ENCODE measurements around the gene CARD19. TPM values are rescaled to one million over a fixed set of nuclear protein-coding genes. Genes with fewer than 3 reads are reported as not detected.
A peak's percentile ranks its signal among the peaks of the same experiment; 100 is the strongest.

The CARD19 gene
- total RNA-seq, 1 experiment from 2014 or later: 54.5 TPM

- no peak for TF ChIP-seq TCF7L2 (IDR thresholded peaks at IDR 0.05; ENCODE audit: borderline replicate concordance, extremely low read depth, insufficient read depth, insufficient read length)
- no peak for TF ChIP-seq ZFX (IDR thresholded peaks at IDR 0.05)
- TF ChIP-seq JUND (IDR thresholded peaks at IDR 0.05): no peak
- TF ChIP-seq EZH2phosphoT487 (IDR thresholded peaks at IDR 0.05; ENCODE audit: borderline replicate concordance): no peak
- no peak for TF ChIP-seq CBX3 (IDR thresholded peaks at IDR 0.05; ENCODE audit: low read depth)
- TF ChIP-seq EZH2 (IDR thresholded peaks at IDR 0.05): no peak
- TF ChIP-seq, protein P1, sequence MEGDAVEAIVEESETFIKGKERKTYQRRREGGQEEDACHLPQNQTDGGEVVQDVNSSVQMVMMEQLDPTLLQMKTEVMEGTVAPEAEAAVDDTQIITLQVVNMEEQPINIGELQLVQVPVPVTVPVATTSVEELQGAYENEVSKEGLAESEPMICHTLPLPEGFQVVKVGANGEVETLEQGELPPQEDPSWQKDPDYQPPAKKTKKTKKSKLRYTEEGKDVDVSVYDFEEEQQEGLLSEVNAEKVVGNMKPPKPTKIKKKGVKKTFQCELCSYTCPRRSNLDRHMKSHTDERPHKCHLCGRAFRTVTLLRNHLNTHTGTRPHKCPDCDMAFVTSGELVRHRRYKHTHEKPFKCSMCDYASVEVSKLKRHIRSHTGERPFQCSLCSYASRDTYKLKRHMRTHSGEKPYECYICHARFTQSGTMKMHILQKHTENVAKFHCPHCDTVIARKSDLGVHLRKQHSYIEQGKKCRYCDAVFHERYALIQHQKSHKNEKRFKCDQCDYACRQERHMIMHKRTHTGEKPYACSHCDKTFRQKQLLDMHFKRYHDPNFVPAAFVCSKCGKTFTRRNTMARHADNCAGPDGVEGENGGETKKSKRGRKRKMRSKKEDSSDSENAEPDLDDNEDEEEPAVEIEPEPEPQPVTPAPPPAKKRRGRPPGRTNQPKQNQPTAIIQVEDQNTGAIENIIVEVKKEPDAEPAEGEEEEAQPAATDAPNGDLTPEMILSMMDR (IDR thresholded peaks at IDR 0.05 in 2 of 3, conservative IDR thresholded peaks at IDR 0.05 in 1 of 3; ENCODE audit: borderline replicate concordance in 1 of 3, insufficient read depth in 1 of 3, low read depth in 2 of 3, low read length in 2 of 3): no peak
- TF ChIP-seq POLR2A (IDR thresholded peaks at IDR 0.05; ENCODE audit: borderline replicate concordance, extremely low read depth, insufficient read depth, insufficient read length): no peak
- TF ChIP-seq, protein P2, sequence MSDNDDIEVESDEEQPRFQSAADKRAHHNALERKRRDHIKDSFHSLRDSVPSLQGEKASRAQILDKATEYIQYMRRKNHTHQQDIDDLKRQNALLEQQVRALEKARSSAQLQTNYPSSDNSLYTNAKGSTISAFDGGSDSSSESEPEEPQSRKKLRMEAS (IDR thresholded peaks at IDR 0.05): no peak
- TF ChIP-seq SIN3A (IDR thresholded peaks at IDR 0.05; ENCODE audit: low read depth): no peak
- TF ChIP-seq, protein P3, sequence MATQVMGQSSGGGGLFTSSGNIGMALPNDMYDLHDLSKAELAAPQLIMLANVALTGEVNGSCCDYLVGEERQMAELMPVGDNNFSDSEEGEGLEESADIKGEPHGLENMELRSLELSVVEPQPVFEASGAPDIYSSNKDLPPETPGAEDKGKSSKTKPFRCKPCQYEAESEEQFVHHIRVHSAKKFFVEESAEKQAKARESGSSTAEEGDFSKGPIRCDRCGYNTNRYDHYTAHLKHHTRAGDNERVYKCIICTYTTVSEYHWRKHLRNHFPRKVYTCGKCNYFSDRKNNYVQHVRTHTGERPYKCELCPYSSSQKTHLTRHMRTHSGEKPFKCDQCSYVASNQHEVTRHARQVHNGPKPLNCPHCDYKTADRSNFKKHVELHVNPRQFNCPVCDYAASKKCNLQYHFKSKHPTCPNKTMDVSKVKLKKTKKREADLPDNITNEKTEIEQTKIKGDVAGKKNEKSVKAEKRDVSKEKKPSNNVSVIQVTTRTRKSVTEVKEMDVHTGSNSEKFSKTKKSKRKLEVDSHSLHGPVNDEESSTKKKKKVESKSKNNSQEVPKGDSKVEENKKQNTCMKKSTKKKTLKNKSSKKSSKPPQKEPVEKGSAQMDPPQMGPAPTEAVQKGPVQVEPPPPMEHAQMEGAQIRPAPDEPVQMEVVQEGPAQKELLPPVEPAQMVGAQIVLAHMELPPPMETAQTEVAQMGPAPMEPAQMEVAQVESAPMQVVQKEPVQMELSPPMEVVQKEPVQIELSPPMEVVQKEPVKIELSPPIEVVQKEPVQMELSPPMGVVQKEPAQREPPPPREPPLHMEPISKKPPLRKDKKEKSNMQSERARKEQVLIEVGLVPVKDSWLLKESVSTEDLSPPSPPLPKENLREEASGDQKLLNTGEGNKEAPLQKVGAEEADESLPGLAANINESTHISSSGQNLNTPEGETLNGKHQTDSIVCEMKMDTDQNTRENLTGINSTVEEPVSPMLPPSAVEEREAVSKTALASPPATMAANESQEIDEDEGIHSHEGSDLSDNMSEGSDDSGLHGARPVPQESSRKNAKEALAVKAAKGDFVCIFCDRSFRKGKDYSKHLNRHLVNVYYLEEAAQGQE (IDR thresholded peaks at IDR 0.05; ENCODE audit: low read depth): no peak
- TF ChIP-seq, protein P4, sequence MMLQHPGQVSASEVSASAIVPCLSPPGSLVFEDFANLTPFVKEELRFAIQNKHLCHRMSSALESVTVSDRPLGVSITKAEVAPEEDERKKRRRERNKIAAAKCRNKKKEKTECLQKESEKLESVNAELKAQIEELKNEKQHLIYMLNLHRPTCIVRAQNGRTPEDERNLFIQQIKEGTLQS (IDR thresholded peaks at IDR 0.05): no peak
- TF ChIP-seq EGR1 (IDR thresholded peaks at IDR 0.05; ENCODE audit: low read depth): no peak
- Histone ChIP-seq H3K36me3 (ENCODE audit: control insufficient read depth in 1 of 2, insufficient read depth in 2 of 2, low read length in 2 of 2) (no peaks in the 10 kb centered on the region), H3K27ac (ENCODE audit: low read depth, low read length) (no peak overlapping the region), H4K20me1 (ENCODE audit: insufficient read depth) (no peaks in the 10 kb centered on the region), H3K79me2 (ENCODE audit: insufficient read depth, low read length) (no peaks in the 10 kb centered on the region), H3K9me3 (ENCODE audit: control insufficient read depth in 1 of 2, insufficient read depth in 1 of 2, low read depth in 1 of 2, low read length in 2 of 2) (no peaks in the 10 kb centered on the region), H3K27me3 (ENCODE audit: insufficient read depth, low read length) (no peaks in the 10 kb centered on the region), H3K4me1 (ENCODE audit: control insufficient read depth in 1 of 2, insufficient read depth in 2 of 2, low read length in 2 of 2) (peaks cover 14 to 38% of the 10 kb centered on the region in 2 experiments), H3K4me2 (ENCODE audit: low read length) (peak overlapping the region; percentile 87), H3K9ac (ENCODE audit: low read length) (peak overlapping the region; percentile 68), H3K4me3 (replicated peaks in 1 of 2; ENCODE audit: low read depth in 1 of 2, low read length in 2 of 2) (no peak overlapping the region), H3K9me2 (ENCODE audit: insufficient read depth) (no peaks in the 10 kb centered on the region), H2AFZ (ENCODE audit: low read depth, low read length, poor library complexity, severe bottlenecking) (peak overlapping the region; percentile 61)
- BruUV-seq (replicated peaks): no TSS peak
- CTCF ChIA-PET: no interaction called here
- DNase-seq (ENCODE audit: low read depth, low spot score) (no peak), ATAC-seq (peak; percentile 27)
- POLR2A ChIA-PET: no interaction called here
- intact Hi-C loops (cut with micrococcal nuclease): no loop called here
- RAD21 ChIA-PET (ENCODE audit: low non-redundant PET in 1 of 2, low total read pairs in 2 of 2, uncharacterized antibody in 2 of 2, unreplicated experiment in 2 of 2): no interaction called here
Observed at GRCh38 chr9:93057703-93058354, 38.2 kb upstream of the CARD19 start.
